H9 (cell line): ENCODE results near the gene CSRNP3. TPM values are rescaled to one million over a fixed set of nuclear protein-coding genes. Genes with fewer than 3 reads are reported as not detected.

Experiments
- DNase-seq: peaks from one replicate; pipeline ENCODE4 v3.0.0-alpha.2; 2017
- H2AFZ ChIP-seq: one replicate; pipeline ENCODE4 v1.6.1; 2013; ENCODE audit warnings: mild to moderate bottlenecking, low read length, control low read depth, moderate library complexity
- H2AK5ac ChIP-seq: 2 replicates; pipeline ENCODE4 v1.6.1; 2013; ENCODE audit warnings: low read length, control low read depth, mixed read lengths; ENCODE audit not compliant: insufficient read length
- H2BK120ac ChIP-seq: one replicate; pipeline ENCODE4 v1.6.1; 2013; ENCODE audit warnings: low read depth, mild to moderate bottlenecking, low read length, control low read depth, inconsistent platforms; ENCODE audit not compliant: poor library complexity, severe bottlenecking
- H2BK12ac ChIP-seq: 2 replicates; pipeline ENCODE4 v1.6.1; 2013; ENCODE audit warnings: low read length, control low read depth, mixed read lengths, low read depth; ENCODE audit not compliant: insufficient read length
- H2BK15ac ChIP-seq: 2 replicates; pipeline ENCODE4 v1.6.1; 2013; ENCODE audit warnings: low read depth, low read length, control low read depth
- H2BK20ac ChIP-seq: one replicate; pipeline ENCODE4 v1.6.1; 2013; ENCODE audit warnings: low read depth, mild to moderate bottlenecking, low read length, control low read depth, inconsistent platforms; ENCODE audit not compliant: poor library complexity, severe bottlenecking
- H2BK5ac ChIP-seq: 2 replicates; pipeline ENCODE4 v1.6.1; 2013; ENCODE audit warnings: low read length, control low read depth, mixed read lengths; ENCODE audit not compliant: insufficient read length
- H3K14ac ChIP-seq: 2 replicates; pipeline ENCODE4 v1.6.1; 2013; ENCODE audit warnings: low read length, control low read depth; ENCODE audit not compliant: insufficient read depth
- H3K18ac ChIP-seq: 2 replicates; pipeline ENCODE4 v1.6.1; 2013; ENCODE audit warnings: low read depth, mild to moderate bottlenecking, mixed read lengths, low read length, control low read depth; ENCODE audit not compliant: insufficient read length
- H3K23ac ChIP-seq: 2 replicates; pipeline ENCODE4 v1.6.1; 2013; ENCODE audit warnings: low read length, control low read depth, mixed read lengths, low read depth; ENCODE audit not compliant: insufficient read length
- H3K23me2 ChIP-seq: 2 replicates; pipeline ENCODE4 v1.6.1; 2013; ENCODE audit warnings: low read depth, mild to moderate bottlenecking, mixed read lengths, low read length, control low read depth; ENCODE audit not compliant: insufficient read length, poor library complexity, severe bottlenecking
- H3K27ac ChIP-seq: 2 replicates; pipeline ENCODE4 v1.5.1; 2013; ENCODE audit warnings: low read length, control low read depth, mixed read lengths, low read depth; ENCODE audit not compliant: insufficient read length
- H3K27me3 ChIP-seq: 2 replicates; pipeline ENCODE4 v1.6.1; 2013; ENCODE audit warnings: low read length, control low read depth, inconsistent platforms; ENCODE audit not compliant: insufficient read depth
- H3K4ac ChIP-seq: 2 replicates; pipeline ENCODE4 v1.6.1; 2013; ENCODE audit warnings: low read depth, mild to moderate bottlenecking, control low read depth, inconsistent platforms, low read length, moderate library complexity
- H3K4me1 ChIP-seq: 2 replicates; pipeline ENCODE4 v1.6.1; 2013; ENCODE audit warnings: low read length, control low read depth, inconsistent platforms; ENCODE audit not compliant: insufficient read depth
- H3K4me2 ChIP-seq: 2 replicates; pipeline ENCODE4 v1.6.1; 2013; ENCODE audit warnings: low read length, control low read depth, mixed read lengths; ENCODE audit not compliant: insufficient read length, insufficient read depth
- H3K56ac ChIP-seq: 2 replicates; pipeline ENCODE4 v1.6.1; 2013; ENCODE audit warnings: low read depth, mild to moderate bottlenecking, mixed read lengths, low read length, control low read depth; ENCODE audit not compliant: insufficient read length
- H3K79me1 ChIP-seq: 2 replicates; pipeline ENCODE4 v1.6.1; 2013; ENCODE audit warnings: low read depth, mild to moderate bottlenecking, moderate library complexity, low read length, control low read depth, inconsistent platforms; ENCODE audit not compliant: insufficient read depth, poor library complexity, severe bottlenecking
- H3K79me2 ChIP-seq: 2 replicates; pipeline ENCODE4 v1.6.1; 2013; ENCODE audit warnings: low read length, control low read depth, inconsistent platforms; ENCODE audit not compliant: insufficient read depth
- H3K9ac ChIP-seq: 2 replicates; pipeline ENCODE4 v1.6.1; 2013; ENCODE audit warnings: low read length, control low read depth, mixed read lengths; ENCODE audit not compliant: insufficient read length; ENCODE audit errors: extremely low read depth
- H3K9me3 ChIP-seq: one replicate; pipeline ENCODE4 v1.6.1; 2013; ENCODE audit warnings: low read depth, low read length, inconsistent platforms; ENCODE audit not compliant: control insufficient read depth
- H3T11ph ChIP-seq: one replicate; pipeline ENCODE4 v1.6.1; 2013; ENCODE audit warnings: mild to moderate bottlenecking, low read length, control low read depth, inconsistent platforms
- H4K20me1 ChIP-seq: one replicate; pipeline ENCODE4 v1.6.1; 2013; ENCODE audit not compliant: control insufficient read depth, insufficient read length, insufficient read depth
- H4K5ac ChIP-seq: 2 replicates; pipeline ENCODE4 v1.6.1; 2013; ENCODE audit warnings: low read depth, mild to moderate bottlenecking, mixed read lengths, low read length, control low read depth; ENCODE audit not compliant: insufficient read length
- H4K8ac ChIP-seq: replicated peaks from 2 replicates; pipeline ENCODE4 v1.6.1; 2013; ENCODE audit warnings: low read length, control low read depth, mixed read lengths, low read depth; ENCODE audit not compliant: insufficient read length
- H4K91ac ChIP-seq: 2 replicates; pipeline ENCODE4 v1.6.1; 2013; ENCODE audit warnings: low read depth, mild to moderate bottlenecking, moderate library complexity, mixed read lengths, low read length, control low read depth; ENCODE audit not compliant: insufficient read length
- H3K27ac Mint-ChIP-seq, 3 experiments: 2 replicates in 2 of 3; 3 replicates in 1 of 3; pipeline ENCODE4 v1.8.0; 2020 to 2021; ENCODE audit warnings: mixed read lengths in 3 of 3, mild to moderate bottlenecking in 1 of 3, moderate library complexity in 1 of 3
- H3K27me3 Mint-ChIP-seq: 2 replicates; pipeline ENCODE4 v1.8.0; 2021; ENCODE audit warnings: low read depth, mild to moderate bottlenecking, moderate library complexity, mixed read lengths
- H3K36me3 Mint-ChIP-seq, 3 experiments: 2 replicates in 2 of 3; 3 replicates in 1 of 3; pipeline ENCODE4 v1.8.0; 2020 to 2021; ENCODE audit warnings: low read depth in 3 of 3, mixed read lengths in 3 of 3; ENCODE audit not compliant: insufficient read depth in 1 of 3
- H3K4me1 Mint-ChIP-seq, 2 experiments: 2 replicates each; pipeline ENCODE4 v1.8.0; 2020; ENCODE audit warnings: mixed read lengths in 2 of 2
- H3K4me3 Mint-ChIP-seq, 2 experiments: 2 replicates in 1 of 2; 3 replicates in 1 of 2; pipeline ENCODE4 v1.8.0; 2020 to 2021; ENCODE audit warnings: mild to moderate bottlenecking in 2 of 2, mixed read lengths in 2 of 2, moderate library complexity in 1 of 2
- H3K9me3 Mint-ChIP-seq, 2 experiments: 2 replicates in 1 of 2; 3 replicates in 1 of 2; pipeline ENCODE4 v1.8.0; 2020; ENCODE audit warnings: mild to moderate bottlenecking in 2 of 2, mixed read lengths in 2 of 2, moderate library complexity in 1 of 2
- CTCF ChIP-seq: fragments of 200-600 bp; sonication (generic); conservative IDR thresholded peaks from 3 replicates; pipeline ENCODE4 v1.8.0; 2021; ENCODE audit warnings: antibody characterized with exemption, mild to moderate bottlenecking
- WGBS: extraction: QIAGEN DNeasy Blood & Tissue Kit; methylation state at CpG from one replicate; pipeline ENCODE4 v1.1.7; 2013; ENCODE audit warnings: missing lambda C conversion rate, low lambda C conversion rate, mixed read lengths; ENCODE audit not compliant: insufficient read length; ENCODE audit errors: extremely low coverage; 5-methylcytosine and 5-hydroxymethylcytosine counted together
- total RNA-seq: library from RNA; stranded (reverse); gene quantifications from 2 replicates; pipeline ENCODE4 v1.2.1, GENCODE V29; 2021

Gene CSRNP3
- total RNA-seq, 1 experiment from 2014 or later: 3.6 TPM

DNA sequence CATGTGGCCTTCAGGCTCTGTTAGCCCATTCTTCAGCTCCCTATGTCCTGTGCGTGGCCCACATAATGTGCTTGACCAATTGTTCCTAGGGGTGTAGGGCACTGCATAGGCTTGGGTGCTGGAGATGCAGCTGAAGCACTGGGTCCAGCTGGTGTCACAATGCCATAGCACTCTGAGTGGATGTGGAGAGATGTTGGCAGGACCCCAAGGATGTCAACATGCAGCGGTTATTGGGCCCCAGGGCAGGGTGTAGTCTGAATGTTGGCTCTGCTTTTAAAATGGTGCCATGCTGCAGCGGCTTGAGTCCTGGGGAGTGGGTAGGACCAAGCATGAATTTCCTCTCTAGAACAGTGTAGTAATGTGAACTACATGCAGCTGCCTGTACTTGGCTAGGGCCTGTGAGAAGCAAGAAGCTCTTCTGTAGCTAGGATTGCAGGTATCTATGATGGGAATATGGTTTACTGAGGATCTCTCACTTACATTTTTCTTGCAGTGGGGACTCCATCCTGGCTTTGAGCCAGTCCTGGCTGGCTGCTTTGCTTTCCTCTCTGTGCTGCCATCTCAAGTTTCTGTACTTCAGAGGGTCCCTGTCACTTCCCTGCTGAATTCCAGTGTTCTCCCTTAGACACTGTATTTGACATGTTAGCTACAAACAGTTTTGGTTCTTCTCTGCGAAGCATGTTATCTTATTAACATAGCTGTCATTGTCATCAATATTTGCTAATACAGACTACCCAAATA is 148.4 kb downstream of the CSRNP3 start:
- peaks cover 0 to 4% (median 0%) of the 10 kb centered on the region in 3 experiments; a peak in 3 of 7 replicates for H3K36me3 Mint-ChIP-seq
- Histone ChIP-seq H3K14ac (no peak overlapping the region), H3K79me2 (no peaks in the 10 kb centered on the region), H3K56ac (no peak overlapping the region), H3K27ac (no peak overlapping the region), H2AFZ (no peak overlapping the region), H3K18ac (no peak overlapping the region), H3K27me3 (no peaks in the 10 kb centered on the region), H3K4me2 (no peak overlapping the region), H4K8ac (no peak overlapping the region), H2AK5ac (no peak overlapping the region), H2BK120ac (no peak overlapping the region), H3K23ac (no peak overlapping the region), H2BK12ac (no peak overlapping the region), H3K9me3 (no peaks in the 10 kb centered on the region), H3K4ac (no peak overlapping the region), H2BK5ac (no peak overlapping the region), H3K79me1 (no peaks in the 10 kb centered on the region), H4K20me1 (no peaks in the 10 kb centered on the region), H3K4me1 (no peaks in the 10 kb centered on the region; the same call in 1 of the 2 replicates), H4K5ac (no peak overlapping the region), H3K9ac (no peak overlapping the region), H2BK20ac (no peak overlapping the region), H4K91ac (no peak overlapping the region), H3T11ph (no peak overlapping the region), H3K23me2 (no peaks in the 10 kb centered on the region), H2BK15ac (no peak overlapping the region)
- no CpG with 5 or more reads among the region's 4 CpGs for WGBS
- peak overlapping the region in 2 of 3 experiments; percentile 35 to 76; a peak in 2 of 7 replicates for H3K27ac Mint-ChIP-seq
- no peak for TF ChIP-seq CTCF
- H3K9me3 Mint-ChIP-seq: peaks cover 0 to 5% of the 10 kb centered on the region in 2 experiments; a peak in 3 of 5 replicates
- no peak for DNase-seq
- no peak overlapping the region for H3K4me3 Mint-ChIP-seq
- H3K27me3 Mint-ChIP-seq: no peaks in the 10 kb centered on the region
- peaks cover 8 to 10% of the 10 kb centered on the region in 2 experiments for H3K4me1 Mint-ChIP-seq
